Measurements from ENCODE around the gene GPR146. TPM values are rescaled to one million over a fixed set of nuclear protein-coding genes. Genes with fewer than 3 reads are reported as not detected.
"Not testable (repeated sequence)": the region's sequence is repeated elsewhere in the genome, so short reads cannot be mapped to it uniquely, and the experiment has no call there.

The GPR146 gene
- 0.96 TPM for polyA plus RNA-seq (2013, experiment 1 of 2)
- 0.86 TPM for polyA plus RNA-seq (2013, experiment 2 of 2)

GRCh38 chr7:1044189-1045068 is at the start of gene GPR146:
Gene GPR146 (plus strand): TSS chr7:1044546. CDS start chr7:1057516, 12,970 bp downstream.
- Histone ChIP-seq H3K4me3 (ENCODE audit: extremely low read depth, insufficient read depth, low read length, poor library complexity, severe bottlenecking) (peak within 1 kb of the TSS; percentile 49), H3K4me1 (ENCODE audit: control insufficient read depth, insufficient read depth, low read length, poor library complexity, severe bottlenecking) (peaks cover 24% of the 10 kb centered on the region), H3K36me3 (ENCODE audit: control insufficient read depth, insufficient read depth, low read length) (no peaks in the 10 kb centered on the region), H3K27ac (ENCODE audit: low read depth, low read length, severe bottlenecking) (peak within 1 kb of the TSS; percentile 88), H3K9me3 (ENCODE audit: control insufficient read depth, low read length) (no peaks in the 10 kb centered on the region)
- 0 to 1% methylated on average over 59 of the region's 74 CpGs for WGBS, 2 experiments (ENCODE audit: insufficient coverage in 2 of 2)

- WGBS, 2 experiments (ENCODE audit: insufficient coverage in 2 of 2) = 85 to 90% methylated on average over 25 to 28 of the region's 28 CpGs
- Histone ChIP-seq H3K36me3 (ENCODE audit: control insufficient read depth, insufficient read depth, low read length) (peaks cover 20% of the 10 kb centered on the region), H3K4me1 (ENCODE audit: control insufficient read depth, insufficient read depth, low read length, poor library complexity, severe bottlenecking) (peaks cover 2% of the 10 kb centered on the region), H3K9me3 (ENCODE audit: control insufficient read depth, low read length) (no peaks in the 10 kb centered on the region), H3K4me3 (ENCODE audit: extremely low read depth, insufficient read depth, low read length, poor library complexity, severe bottlenecking) (no peak overlapping the region), H3K27ac (ENCODE audit: low read depth, low read length, severe bottlenecking) (no peak overlapping the region)
Measured at GRCh38 chr7:994592-995308, 49.6 kb upstream of the GPR146 start.

GRCh38 chr7:995571-995970 is 48.8 kb upstream of the GPR146 start:
- H3K4me1 ChIP-seq (ENCODE audit: control insufficient read depth, insufficient read depth, low read length, poor library complexity, severe bottlenecking) = peaks cover 9% of the 10 kb centered on the region
- H3K4me3 ChIP-seq (ENCODE audit: extremely low read depth, insufficient read depth, low read length, poor library complexity, severe bottlenecking) = no peak overlapping the region
- 95 to 96% methylated on average over 10 to 14 of the region's 14 CpGs for WGBS, 2 experiments (ENCODE audit: insufficient coverage in 2 of 2)
- no peak overlapping the region for H3K27ac ChIP-seq (ENCODE audit: low read depth, low read length, severe bottlenecking)
- H3K9me3 ChIP-seq (ENCODE audit: control insufficient read depth, low read length) = no peaks in the 10 kb centered on the region
- peaks cover 20% of the 10 kb centered on the region for H3K36me3 ChIP-seq (ENCODE audit: control insufficient read depth, insufficient read depth, low read length)

GRCh38 chr7:996079-996872 is 48.1 kb upstream of the GPR146 start:
- H3K4me3 ChIP-seq (ENCODE audit: extremely low read depth, insufficient read depth, low read length, poor library complexity, severe bottlenecking) = no peak overlapping the region
- H3K27ac ChIP-seq (ENCODE audit: low read depth, low read length, severe bottlenecking) = no peak overlapping the region
- 93 to 95% methylated on average over 32 to 37 of the region's 38 CpGs for WGBS, 2 experiments (ENCODE audit: insufficient coverage in 2 of 2)
- peaks cover 12% of the 10 kb centered on the region for H3K4me1 ChIP-seq (ENCODE audit: control insufficient read depth, insufficient read depth, low read length, poor library complexity, severe bottlenecking)
- peaks cover 20% of the 10 kb centered on the region for H3K36me3 ChIP-seq (ENCODE audit: control insufficient read depth, insufficient read depth, low read length)
- no peaks in the 10 kb centered on the region for H3K9me3 ChIP-seq (ENCODE audit: control insufficient read depth, low read length)

- H3K4me1 ChIP-seq (ENCODE audit: control insufficient read depth, insufficient read depth, low read length, poor library complexity, severe bottlenecking) = peaks cover 12% of the 10 kb centered on the region
- no peaks in the 10 kb centered on the region for H3K9me3 ChIP-seq (ENCODE audit: control insufficient read depth, low read length)
- H3K4me3 ChIP-seq (ENCODE audit: extremely low read depth, insufficient read depth, low read length, poor library complexity, severe bottlenecking) = no peak overlapping the region
- no peak overlapping the region for H3K27ac ChIP-seq (ENCODE audit: low read depth, low read length, severe bottlenecking)
- 86 to 89% methylated on average over 40 to 44 of the region's 45 CpGs for WGBS, 2 experiments (ENCODE audit: insufficient coverage in 2 of 2)
- peaks cover 20% of the 10 kb centered on the region for H3K36me3 ChIP-seq (ENCODE audit: control insufficient read depth, insufficient read depth, low read length)
Measured at GRCh38 chr7:997404-998395, 46.6 kb upstream of the GPR146 start.

- 85 to 86% methylated on average over 20 to 21 of the region's 28 CpGs for WGBS, 2 experiments (ENCODE audit: insufficient coverage in 2 of 2)
- H3K27ac ChIP-seq (ENCODE audit: low read depth, low read length, severe bottlenecking) = peak overlapping the region; percentile 45
Measured at GRCh38 chr7:999149-999879, 45.0 kb upstream of the GPR146 start.

GRCh38 chr7:999941-1000935 is 44.1 kb upstream of the GPR146 start:
- H3K4me1 ChIP-seq (ENCODE audit: control insufficient read depth, insufficient read depth, low read length, poor library complexity, severe bottlenecking) = peaks cover 12% of the 10 kb centered on the region
- peak overlapping the region; percentile 45 for H3K27ac ChIP-seq (ENCODE audit: low read depth, low read length, severe bottlenecking)
- WGBS, 2 experiments (ENCODE audit: insufficient coverage in 2 of 2) = 90 to 92% methylated on average over 38 to 44 of the region's 52 CpGs

More at GRCh38 chr7:999149-999879, 45.0 kb upstream of the GPR146 start:
- no peak overlapping the region for H3K4me3 ChIP-seq (ENCODE audit: extremely low read depth, insufficient read depth, low read length, poor library complexity, severe bottlenecking)
- H3K4me1 ChIP-seq (ENCODE audit: control insufficient read depth, insufficient read depth, low read length, poor library complexity, severe bottlenecking) = peaks cover 12% of the 10 kb centered on the region
- peaks cover 20% of the 10 kb centered on the region for H3K36me3 ChIP-seq (ENCODE audit: control insufficient read depth, insufficient read depth, low read length)
- no peaks in the 10 kb centered on the region for H3K9me3 ChIP-seq (ENCODE audit: control insufficient read depth, low read length)

GRCh38 chr7:1001069-1001770 is 43.1 kb upstream of the GPR146 start:
- peaks cover 20% of the 10 kb centered on the region for H3K36me3 ChIP-seq (ENCODE audit: control insufficient read depth, insufficient read depth, low read length)
- H3K9me3 ChIP-seq (ENCODE audit: control insufficient read depth, low read length); H3K27ac ChIP-seq (ENCODE audit: low read depth, low read length, severe bottlenecking); H3K4me3 ChIP-seq (ENCODE audit: extremely low read depth, insufficient read depth, low read length, poor library complexity, severe bottlenecking): not testable (repeated sequence)
- WGBS, 2 experiments (ENCODE audit: insufficient coverage in 2 of 2) = 85 to 90% methylated on average over 10 to 11 of the region's 14 CpGs
- H3K4me1 ChIP-seq (ENCODE audit: control insufficient read depth, insufficient read depth, low read length, poor library complexity, severe bottlenecking) = peaks cover 12% of the 10 kb centered on the region

More at GRCh38 chr7:999941-1000935, 44.1 kb upstream of the GPR146 start:
- Histone ChIP-seq H3K36me3 (ENCODE audit: control insufficient read depth, insufficient read depth, low read length) (peaks cover 20% of the 10 kb centered on the region), H3K4me3 (ENCODE audit: extremely low read depth, insufficient read depth, low read length, poor library complexity, severe bottlenecking) (no peak overlapping the region), H3K9me3 (ENCODE audit: control insufficient read depth, low read length) (no peaks in the 10 kb centered on the region)

Measured in mesodermal cell (in vitro differentiated cells).